GM19043 (cell line): Measurements from ENCODE around the gene STXBP5.
A peak's percentile ranks its signal among the peaks of the same experiment; 100 is the strongest.

Experiments
- ATAC-seq: cut with Tn5 transposase; IDR thresholded peaks from one replicate; pipeline ENCODE4 v1.9.1; 2021; ENCODE audit warnings: low read depth; ENCODE audit not compliant: unreplicated experiment

The STXBP5 gene

DNA sequence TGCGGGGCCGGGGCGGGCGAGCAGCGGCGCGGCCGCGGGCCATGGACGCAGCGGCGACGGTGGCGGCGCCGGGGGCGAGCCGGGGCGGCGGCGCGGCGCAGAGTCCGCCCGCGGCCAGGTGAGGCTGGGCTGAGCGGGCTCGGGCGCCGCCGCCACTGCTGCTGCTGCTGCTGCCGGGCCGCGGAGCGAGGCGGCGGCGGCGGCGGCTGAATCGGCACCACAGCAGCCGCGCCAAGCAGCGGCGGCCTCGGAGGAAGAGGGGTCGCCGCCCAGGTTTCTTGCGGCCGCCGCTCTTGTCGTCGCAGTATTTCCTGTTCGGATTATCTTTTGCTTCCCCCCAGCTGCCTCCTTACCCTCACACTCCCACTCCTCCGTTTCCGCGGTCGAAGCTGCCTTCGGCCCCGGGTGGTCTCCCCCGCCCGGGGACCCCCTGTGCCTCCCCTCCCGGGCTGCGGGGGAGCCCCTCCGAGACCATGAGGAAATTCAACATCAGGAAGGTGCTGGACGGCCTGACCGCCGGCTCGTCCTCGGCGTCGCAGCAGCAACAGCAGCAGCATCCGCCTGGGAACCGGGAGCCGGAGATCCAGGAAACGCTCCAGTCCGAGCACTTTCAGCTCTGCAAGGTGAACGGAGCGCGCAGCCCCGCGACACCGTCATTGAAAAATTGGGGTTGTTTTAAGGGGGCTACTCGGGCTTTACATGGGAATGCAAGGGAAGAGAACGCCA is at the start of gene STXBP5:
Gene STXBP5 (plus strand): TSS at position 358 of the 726 bp plus-strand sequence. CDS start 116 bp downstream, at position 474.
- ATAC-seq = peak; percentile 18

DNA sequence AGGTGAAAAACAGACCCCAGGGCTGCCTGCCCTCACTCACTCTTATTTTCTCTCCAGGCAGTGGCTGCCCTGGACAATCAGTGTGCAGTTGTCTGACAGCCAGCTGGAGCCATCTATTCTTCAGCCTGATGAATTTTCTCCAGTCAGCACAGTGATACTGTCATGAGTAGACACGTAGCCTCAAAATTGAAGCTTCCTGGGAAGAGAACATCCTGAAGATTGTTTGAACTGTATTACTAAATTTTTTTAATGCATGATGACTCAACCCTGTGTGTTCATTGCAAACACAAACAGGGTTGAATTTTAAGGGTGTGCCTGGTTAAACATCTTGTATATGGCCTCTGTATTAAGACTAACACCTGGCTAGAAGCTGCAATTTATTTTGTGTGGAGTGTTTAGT is 49.8 kb upstream of the STXBP5 start:
- no peak for ATAC-seq

DNA sequence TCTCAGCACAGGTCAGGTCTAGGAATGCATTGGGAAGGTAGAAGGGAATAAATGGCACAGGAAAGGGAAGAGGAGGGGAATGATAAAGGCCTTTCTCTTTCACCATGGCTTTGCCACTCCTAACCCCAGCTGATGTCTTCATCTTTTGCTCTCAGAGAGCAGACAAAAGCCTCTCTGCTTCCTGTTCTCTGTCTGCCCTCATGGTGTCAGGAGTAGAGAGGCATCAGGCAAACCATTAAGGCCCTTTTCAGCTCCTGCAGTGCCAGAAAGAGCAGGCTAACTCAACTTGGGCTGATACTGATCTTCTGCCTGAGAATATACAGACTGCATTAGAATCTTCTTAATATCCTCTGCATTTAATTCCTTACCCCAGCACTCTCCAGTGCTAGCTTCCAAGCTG is 48.0 kb upstream of the STXBP5 start:
- no peak for ATAC-seq

DNA sequence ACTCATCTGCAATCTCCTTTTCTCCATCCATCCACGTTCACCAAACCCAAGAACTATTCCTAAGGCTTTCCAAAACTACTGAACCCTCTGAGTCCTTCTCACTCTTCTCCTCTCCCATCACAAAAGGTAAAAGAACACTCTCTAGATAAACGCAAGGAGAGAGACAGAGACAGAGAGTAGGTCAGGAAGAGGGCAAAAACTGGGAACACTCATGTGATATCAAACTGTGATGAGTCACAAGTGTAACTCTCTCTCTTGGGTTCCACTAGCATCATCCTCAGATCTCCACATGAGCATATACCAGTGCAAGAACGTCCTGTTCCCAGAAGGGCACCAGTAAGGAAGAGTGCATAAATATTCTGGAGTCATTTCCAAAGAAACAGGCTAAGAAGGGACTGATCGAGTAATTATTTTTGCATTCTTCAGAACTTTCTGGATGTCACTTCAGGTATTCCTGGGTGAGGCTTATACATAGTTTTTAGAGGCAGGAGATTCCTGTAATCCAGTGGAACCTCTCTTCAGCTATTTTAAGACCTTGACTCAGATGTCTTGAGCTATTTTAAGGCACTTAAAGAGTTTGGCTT is 47.3 kb upstream of the STXBP5 start:
- no peak for ATAC-seq

DNA sequence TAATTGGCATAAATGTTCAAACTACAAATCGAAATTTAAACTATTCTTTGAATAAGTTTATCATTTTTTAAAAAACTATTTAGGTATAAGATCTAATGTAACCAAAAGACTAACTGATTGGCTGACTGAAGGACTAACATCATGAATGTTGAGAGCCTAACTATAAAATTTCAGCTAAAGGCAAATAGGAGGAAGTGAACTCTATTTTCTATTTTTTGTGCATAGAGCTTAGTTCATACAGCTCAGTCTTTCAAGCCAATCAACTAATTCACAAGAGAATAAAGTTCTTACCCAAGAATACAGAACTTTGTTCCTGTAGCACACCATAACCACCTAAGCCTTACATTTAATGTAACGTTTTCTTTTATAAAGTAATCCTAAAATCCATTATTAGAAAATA is 46.3 kb upstream of the STXBP5 start:
- ATAC-seq = no peak

DNA sequence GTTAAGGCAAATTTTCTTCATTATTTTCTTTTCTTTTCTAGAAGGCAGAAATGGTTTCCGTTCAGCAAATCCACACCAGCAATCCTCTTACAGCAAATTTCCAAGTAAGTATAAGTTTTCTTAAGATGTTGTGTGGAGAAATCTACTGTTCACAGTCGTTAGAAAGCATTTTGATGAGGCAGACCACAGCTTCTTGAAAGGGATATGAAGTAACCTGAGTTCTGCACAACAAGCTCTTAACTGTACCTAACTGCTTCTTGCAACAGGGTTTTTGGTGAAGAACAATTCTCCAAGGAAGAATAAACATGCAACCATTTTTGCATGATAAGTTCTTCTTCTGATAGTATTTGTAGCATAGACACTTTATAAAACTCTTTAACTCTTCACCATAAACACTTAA is 45.3 kb upstream of the STXBP5 start:
- ATAC-seq = no peak

DNA sequence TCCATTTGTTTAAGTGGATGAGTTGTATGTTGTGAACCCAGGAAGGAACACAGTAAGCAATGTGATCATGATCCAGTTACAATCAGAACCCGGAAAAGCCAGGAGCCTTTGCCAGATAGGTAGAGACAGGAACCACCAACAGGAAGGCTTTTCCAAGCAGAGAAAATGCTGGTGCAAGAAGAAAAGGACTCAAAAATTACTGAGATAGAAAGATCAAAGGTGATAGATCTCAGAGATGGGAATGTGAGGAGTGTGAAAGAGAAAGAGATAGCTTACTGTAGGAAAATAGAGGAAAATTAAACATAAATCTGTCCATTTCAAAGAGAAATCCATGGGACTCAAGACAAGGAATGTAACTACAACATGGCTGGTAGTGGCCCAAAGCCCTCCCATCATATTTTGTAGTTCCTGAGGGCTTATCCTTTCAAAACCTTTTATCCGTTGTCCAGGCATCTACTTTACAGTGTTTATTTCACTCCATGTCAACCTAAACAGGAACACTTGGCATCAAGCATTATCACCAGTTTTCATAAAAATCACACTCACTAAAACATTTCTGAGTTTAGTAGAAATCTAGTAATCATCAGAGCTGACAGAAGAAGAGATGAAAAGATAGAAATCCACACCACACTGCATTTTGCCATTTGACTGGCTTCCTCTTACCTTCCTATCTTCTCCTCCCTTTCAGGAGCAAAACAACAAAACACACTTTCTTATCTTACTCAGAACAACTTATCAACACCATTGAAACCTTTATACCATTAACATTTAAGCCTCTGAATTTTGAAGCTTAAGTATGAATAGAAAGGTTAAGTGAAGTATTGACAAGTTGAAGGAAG is 44.5 kb upstream of the STXBP5 start:
- no peak for ATAC-seq

DNA sequence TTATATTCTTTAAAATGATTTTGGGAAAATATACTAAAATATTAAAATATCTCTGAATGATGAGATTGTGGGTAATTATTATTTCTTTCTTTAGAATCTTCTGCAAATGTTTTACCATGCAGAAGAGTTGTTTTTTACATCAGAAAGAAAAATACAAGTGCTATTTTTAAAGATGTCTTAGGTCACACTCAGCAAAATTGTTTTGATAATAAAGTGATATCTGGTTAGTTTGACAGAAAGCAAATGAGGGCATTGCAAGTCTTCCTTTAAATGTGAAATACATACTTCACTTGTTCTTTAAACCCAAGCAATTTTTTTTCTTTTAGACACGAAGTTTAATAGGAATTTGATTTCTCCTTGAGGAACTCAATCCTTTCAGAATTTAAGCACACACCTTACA is 43.6 kb upstream of the STXBP5 start:
- ATAC-seq = no peak

DNA sequence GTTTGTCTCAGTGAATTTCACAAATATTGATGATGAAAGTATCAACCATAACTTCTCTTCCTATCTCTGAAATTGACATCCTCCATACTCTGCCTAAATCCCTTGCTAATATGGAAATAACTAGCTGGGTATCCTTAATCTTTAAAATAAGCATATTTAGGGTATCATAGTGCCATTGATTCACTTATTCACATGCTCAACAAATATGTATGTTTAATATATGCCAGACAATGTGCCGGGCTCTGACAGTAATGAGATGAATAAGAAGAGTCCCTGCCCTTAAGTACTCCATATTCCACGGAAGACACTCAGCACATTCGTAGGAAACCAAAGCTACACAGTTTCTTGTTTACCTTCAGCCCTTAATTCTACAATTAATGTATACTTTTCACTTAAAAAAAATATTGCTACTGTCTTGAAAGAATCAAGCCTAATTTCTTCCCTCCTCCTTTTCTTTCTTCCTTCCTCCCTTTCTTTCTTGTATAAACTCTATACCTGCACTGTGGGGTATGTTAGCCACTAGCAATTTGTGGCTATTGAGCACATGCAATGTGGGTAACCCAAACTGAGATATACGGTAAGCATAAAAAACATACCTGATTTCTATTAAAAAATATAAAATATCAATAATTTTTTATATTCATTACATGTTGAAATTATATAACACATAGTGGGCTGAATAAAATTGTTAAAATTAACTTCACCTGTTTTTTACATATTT is 42.8 kb upstream of the STXBP5 start:
- no peak for ATAC-seq

DNA sequence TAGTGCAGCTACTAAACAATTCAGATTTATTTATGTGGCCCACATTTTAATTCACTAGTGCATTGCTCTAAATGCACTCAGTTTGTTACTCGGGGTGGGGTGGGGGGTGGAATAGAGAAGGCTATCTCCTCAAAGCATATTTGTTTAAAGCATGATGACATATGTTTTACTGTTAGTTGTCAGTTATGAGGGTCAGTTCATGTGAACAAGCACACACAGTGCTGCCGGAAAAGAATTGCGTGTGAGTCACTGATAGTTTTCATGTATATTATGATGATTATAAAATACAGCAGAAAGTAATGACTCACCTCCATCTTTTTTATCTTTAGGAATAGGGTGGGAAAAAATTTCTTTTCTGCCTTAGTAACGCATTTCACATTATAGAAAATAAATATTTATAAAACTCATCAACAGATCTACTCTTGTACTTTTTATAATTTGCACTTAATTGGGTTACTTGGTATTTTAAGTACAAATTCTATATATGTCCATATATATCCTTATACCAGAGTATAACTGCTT is 42.2 kb upstream of the STXBP5 start:
- no peak for ATAC-seq

DNA sequence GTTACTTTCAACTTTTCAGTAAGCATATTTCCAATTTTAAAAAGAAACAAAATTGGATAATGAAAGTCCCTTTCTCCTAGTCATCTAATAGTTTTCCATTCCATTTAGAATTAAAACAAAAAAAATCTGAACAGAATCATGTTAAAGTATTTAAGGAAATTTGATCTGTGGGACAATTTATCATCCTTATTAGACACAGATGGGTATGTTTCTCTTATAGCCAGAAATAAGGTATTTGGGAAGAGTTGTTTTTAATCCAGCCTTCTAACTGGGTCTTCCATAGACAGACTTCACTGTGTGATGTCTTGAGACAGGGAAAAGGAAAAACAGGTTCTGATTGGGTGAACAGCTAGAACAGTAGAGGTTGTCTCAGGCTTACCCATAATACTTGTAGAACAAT is 39.5 kb upstream of the STXBP5 start:
- ATAC-seq = no peak

DNA sequence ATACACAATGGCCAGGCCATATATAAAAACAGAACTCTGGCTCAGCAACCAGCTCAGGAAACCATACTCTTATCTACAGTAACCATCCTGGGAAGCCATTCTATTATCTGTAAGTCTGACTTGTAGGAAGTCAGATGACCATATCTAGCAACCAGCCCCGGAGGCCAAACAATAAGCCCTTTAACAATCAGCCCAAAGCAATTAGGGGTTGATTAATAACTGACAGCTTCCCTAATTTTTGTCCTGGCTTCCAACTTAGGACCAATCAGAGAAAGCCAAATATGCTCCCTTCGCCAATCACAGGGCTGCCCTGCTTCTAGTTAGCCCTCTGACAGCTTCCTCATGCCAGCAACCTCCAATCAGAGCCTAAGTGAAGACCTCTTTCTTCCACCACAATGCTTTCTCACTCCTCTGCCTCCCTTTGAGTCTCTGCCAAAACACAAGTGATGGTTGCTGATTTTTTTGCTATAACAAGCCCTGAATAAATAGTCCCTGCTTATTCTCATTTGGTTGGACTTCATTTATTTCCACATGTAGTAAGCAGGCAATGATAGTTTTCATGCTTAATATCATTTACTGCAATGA is 37.8 kb upstream of the STXBP5 start:
- ATAC-seq = no peak

DNA sequence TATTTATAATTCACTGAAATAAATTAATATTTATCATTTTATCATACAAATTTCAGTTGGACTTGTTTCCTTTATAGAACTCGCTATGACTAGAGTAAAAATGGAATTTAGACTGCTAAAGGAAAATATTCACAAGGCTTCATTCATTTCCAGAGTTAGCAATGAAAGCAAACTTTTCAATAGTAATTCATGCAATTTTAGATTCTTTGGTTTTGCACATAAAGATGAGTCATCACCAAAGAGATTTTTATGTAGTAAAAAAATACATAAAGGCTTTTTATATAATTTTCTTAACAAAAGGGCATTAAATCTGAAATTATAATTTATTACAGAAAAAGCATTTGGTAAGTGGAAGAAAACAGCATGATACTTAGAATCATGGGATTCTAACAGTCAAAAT is 37.2 kb upstream of the STXBP5 start:
- ATAC-seq = no peak

DNA sequence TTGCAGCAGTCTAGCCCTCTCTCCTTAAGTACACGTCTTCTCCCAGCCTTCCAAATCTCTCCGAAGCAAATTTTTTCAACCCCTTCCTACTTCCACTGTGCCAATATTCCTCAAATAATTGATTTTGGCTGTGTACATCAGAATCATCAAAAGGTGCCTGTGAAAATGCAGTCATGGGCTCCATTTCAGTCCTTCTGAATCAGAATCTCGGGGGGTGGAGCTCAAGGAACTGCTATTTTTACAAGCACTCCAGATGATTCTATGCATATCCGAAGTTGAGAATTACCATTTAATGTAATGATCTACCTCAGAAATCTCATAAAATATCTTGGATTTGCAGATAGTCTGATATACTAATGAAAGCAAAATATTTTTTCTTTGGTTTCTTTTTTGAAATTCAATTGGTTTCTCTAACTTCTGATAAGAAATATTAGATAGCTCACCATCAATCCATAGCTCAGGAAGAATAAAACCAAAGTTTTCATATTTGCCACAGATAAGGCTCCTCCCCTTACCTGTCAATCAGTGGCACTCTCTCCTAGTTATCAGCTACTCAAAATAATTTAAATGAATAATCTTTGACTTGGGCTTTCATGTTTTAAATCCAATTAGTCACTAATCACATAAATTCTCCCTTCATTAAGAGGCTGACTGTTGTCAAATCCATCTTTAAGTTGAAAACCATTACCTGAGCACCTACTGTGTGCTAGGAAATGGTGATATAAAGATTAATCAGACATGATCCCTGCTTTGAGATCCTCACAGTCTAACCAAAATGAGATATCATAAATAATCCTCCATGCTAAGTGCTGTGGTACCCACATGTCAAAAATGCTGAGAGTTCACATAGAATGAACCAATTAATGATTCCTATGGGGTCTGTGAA is 36.4 kb upstream of the STXBP5 start:
- ATAC-seq = no peak

DNA sequence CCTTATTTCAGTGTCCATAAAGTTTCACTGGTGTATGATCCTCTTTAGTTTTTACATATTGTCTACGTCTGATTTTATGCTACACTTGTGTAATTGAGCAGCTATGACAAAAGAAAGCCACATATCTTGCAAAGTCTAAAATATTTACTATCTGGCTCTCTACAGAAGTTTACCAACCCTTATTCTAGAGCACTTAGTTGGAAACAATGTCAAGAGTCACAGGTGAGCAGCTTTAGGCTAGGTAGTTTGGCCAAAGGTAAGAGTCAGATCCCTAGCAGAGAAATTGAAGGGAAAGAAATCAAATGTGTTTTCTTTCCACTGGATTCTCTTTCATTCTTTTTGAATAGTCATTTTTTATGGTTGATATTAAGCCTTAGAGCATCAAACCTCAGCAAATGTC is 34.7 kb upstream of the STXBP5 start:
- no peak for ATAC-seq

DNA sequence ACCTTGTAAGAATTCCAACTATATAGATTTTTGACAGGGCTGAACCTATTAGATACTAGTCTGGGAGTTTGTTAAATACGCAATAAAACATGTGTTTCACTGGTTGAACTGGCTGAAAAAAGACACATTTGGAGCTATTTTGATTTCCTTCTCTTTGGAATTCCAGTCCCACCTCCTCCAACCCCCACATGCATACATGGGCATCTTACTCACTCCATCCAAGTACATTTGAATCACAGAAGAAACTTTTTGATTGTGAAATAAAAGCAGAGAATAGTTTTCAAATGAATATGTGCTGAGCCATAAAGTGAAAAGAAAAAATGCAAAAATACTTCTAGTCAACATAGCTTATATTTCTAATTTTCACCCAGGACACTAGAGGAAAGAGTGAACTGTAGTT is 33.9 kb upstream of the STXBP5 start:
- no peak for ATAC-seq

DNA sequence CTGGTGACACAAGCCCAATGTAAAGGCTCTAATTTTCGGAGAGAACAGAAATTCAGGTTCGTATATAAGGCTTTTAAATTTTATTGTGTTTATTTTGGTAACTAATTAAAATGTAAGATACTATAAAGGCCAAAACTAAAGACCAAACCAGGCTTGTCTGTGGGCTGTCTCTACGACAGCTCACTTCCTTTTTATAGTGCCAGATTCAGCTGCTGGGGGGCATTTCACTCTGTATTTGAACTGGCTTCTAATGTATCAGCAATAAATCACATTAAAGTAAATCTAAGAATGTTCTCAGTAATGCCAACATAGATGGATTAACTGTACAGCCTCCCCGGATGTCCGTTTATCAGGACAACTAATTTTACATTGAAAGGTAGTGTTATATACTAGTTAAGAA is 31.1 kb upstream of the STXBP5 start:
- ATAC-seq = no peak

DNA sequence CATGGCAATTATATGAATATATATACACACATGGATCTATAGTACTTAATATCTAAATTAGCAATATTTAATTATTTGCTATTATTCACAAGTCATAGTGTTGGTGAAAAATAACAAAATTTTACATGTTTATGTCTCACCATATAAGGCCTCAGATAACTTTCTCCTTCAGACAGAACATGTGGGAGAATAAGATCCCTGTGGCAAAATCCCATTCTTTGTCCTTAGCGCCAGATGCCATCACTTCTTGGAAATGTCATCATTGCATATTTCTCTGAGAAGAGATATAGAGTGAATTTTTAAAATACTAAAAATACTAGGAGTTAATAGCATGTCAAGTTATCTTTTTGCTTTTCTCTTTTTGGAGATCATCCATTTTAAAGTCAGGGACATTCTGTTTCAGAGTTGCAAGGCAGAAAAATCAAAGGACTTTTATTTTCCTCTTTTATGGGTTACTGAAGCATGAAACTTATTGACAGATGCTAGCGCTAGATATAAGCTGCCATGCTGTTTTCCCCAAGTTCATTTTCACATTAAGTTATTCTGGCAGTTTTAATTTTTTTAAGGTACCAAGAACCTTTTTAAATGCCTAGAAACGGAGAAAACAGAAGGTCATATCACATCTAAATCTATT is 30.4 kb upstream of the STXBP5 start:
- no peak for ATAC-seq

DNA sequence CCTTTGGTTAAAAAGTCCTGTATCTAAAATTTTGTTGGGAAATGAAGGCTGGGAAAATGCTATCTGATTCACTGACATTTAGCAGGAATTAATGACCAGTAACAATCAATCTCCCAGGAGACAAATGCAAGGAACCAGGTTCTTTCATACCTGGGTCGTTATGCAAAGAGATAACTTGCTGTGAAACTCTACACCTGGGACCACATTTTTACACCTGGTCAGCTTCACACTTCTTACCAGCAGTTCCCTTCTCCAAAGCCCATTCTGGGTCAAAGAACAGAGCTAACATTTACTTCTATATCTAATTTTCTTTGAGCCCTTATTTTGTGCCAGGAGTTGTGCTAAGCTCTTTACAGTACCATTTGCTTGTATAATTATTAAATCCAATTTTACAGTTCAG is 27.4 kb upstream of the STXBP5 start:
- ATAC-seq = no peak
